WI38 (cell line): ENCODE data around the gene DDX3X.

Experiments
- H3K4me3 ChIP-seq: 2 replicates; pipeline ENCODE4 v1.5.1; 2011; ENCODE audit warnings: low read depth, mild to moderate bottlenecking, control low read depth, low read length
- CTCF ChIP-seq: IDR thresholded peaks from 2 replicates; pipeline ENCODE4 v1.5.1; 2012; ENCODE audit warnings: low read depth, mild to moderate bottlenecking, control low read depth, low read length

DDX3X gene

DNA sequence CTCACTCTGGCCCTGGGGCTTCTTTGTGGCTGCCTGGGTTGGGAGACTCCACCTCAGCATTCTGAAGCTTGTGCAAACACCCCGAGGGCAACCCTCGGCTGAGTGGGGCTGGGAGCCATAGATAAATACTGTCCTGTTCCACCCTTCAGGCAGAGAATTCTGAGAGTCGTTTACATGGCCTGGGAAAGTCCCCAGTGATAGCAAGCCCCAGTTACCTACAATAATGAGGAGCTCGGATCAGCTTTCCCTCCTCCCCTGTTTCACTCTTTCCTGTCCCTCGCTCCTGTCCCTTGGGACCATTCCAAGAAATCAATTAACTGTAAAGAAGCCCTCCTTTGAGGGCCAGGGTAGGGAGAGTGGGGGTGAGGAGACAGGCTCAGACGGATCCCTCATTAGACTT, 31.6 kb upstream of the DDX3X start:
- no peak overlapping the region for H3K4me3 ChIP-seq
- TF ChIP-seq CTCF, result no peak

GRCh38 chrX:41303013-41303412, 30.9 kb upstream of the DDX3X start:
- H3K4me3 ChIP-seq, result no peak overlapping the region
- no peak for TF ChIP-seq CTCF

GRCh38 chrX:41304178-41304577, 29.8 kb upstream of the DDX3X start:
- TF ChIP-seq CTCF, result no peak
- H3K4me3 ChIP-seq, result no peak overlapping the region

DNA sequence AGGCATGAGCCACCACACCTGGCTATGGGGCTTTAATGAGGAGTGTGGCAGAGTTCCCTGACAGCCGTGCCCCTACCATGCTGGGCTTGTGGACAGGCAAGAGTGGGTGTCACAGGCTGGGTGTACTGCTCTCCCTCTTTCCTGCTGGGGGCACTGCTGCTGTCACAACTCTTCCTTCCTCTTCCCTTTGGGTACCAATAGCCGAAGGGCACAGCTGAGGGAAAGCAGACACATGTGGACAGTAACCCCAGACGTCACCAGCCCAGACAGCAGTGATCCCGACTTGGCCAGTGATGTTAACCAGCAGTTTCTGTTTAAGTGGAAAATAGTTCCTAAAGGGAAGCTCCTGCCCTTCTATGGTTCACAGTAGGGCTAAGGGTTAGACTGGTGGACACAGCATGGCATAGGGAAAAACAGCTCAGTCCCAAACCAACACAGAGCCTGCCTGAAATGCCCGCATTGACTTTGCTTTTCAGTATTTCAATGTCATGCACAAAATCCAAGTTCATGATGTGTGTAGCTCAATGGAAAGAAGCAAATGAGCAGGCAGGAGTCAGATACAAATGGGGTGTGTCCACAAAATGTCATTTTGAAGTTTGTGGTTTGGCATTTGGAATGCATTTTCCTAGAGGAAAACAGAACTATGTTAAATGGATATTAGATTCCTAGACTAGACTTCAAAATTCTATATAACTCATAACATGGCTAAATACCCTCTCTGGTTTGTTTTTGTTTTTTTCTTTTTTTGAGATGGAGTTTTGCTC, 24.9 kb upstream of the DDX3X start:
- no peak overlapping the region for H3K4me3 ChIP-seq
- no peak for TF ChIP-seq CTCF

GRCh38 chrX:41312786-41313185, 21.2 kb upstream of the DDX3X start:
- TF ChIP-seq CTCF, result no peak
- H3K4me3 ChIP-seq, result no peak overlapping the region

GRCh38 chrX:41313419-41313818, 20.5 kb upstream of the DDX3X start:
- TF ChIP-seq CTCF, result no peak

DNA sequence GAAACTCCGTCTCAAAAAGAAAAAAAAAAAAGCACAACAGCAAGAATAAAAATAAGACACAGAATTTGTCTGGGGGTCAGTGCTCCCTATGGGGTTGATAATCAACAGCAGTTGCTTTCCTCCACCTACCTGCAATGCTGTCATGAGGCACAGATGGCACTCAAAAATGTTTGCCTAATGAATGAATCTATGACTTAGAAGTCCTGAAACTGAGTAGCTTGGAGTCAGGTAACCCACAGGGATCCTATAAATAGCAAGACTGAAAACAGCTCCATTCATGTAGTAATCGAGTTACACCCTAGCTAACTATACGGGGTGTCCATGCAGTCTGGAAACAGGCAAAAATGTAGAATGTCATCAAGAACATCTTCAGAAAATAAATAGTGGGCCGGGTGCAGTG, 19.8 kb upstream of the DDX3X start:
- no peak overlapping the region for H3K4me3 ChIP-seq
- no peak for TF ChIP-seq CTCF

More at GRCh38 chrX:41313419-41313818, 20.5 kb upstream of the DDX3X start:
- H3K4me3 ChIP-seq, result no peak overlapping the region
